H1 (cell line): ENCODE results near the gene CNPY3. TPM values are rescaled to one million over a fixed set of nuclear protein-coding genes. Genes with fewer than 3 reads are reported as not detected.

Experiments
- EZH2 ChIP-seq: fragments of 200-600 bp; sonication (generic); IDR thresholded peaks from 2 replicates; pipeline ENCODE4 v1.7.1; 2012; ENCODE audit warnings: low read depth, mild to moderate bottlenecking, moderate library complexity, low read length, inconsistent platforms; ENCODE audit not compliant: severe bottlenecking
- polyA plus RNA-seq, 7 experiments: library from polyadenylated mRNA; depleted of rRNA in 3 of 7; stranded (reverse) in 5 of 7; unstranded in 2 of 7; fragments of >200 nt in 5 of 7; fragments of 200-250 nt in 2 of 7; gene quantifications; 1 replicate in 5 of 7; 2 replicates in 1 of 7; 4 replicates in 1 of 7; pipeline versions ENCODE4 v1.2.1 to v1.2.3, GENCODE V29; 2011 to 2013; ENCODE audit warnings: missing spikeins in 2 of 7, mixed read lengths in 2 of 7
- total RNA-seq: library from RNA; stranded (reverse); fragmentation: NEBNext Ultra II Directional; extraction: Animal tissue kit (Norgen Biotek cat#: 25700); gene quantifications from 2 replicates; pipeline ENCODE4 v1.2.1, GENCODE V29; 2021

CNPY3 gene
- total and polyA plus RNA-seq, 2 of the 8 experiments (the other 6 are each of a cell fraction or from before 2014, with no cell fraction given) = 49.6 to 64.5 TPM

DNA sequence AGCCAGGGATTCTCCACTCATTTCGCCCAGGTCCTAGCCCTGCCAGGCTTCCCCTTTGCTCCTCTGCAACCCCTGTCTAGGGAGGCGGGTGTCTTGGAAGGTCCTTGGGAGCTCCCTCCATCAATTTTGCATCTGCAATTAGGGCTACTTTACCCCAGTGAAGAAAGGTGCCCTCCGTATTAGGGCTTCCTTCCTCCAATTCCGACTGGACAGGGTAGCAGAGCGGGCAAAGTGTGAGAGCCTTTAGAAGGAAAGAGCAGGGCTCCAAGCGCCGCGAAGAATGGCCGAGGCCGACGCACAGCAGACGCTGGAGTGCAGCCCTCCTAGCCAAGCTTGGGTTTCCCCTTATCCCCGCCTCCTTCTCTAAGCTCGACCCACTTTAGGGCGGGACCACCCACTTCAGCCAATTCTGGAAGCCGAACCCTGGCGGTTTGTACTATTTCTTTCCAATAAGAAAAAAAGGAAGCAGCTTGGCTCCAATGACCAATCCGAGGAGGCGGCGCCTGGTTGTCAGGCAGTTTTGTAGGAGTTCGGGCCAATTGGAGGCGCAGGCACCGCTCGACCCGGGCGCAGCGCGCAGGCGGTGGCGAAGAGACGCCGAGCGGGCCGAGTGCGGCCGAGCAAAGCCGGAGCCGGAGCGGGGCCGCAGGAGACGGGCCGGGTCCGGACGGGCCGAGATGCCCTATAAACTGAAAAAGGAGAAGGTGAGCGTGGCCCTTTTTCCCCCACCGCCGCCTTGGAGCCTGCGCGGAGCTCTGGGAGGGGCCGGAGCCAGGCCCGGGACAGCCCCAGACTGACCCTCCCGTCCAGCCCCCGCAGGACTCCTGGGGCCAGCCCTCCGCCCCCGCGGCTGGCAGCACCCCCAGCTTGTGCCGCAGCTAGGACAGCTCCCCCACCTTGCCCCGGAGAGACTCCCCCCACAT is 55.0 kb downstream of the CNPY3 start, which contains the start of gene PPP2R5D (continued):
- TF ChIP-seq EZH2 = no peak
